ENCODE results near the gene PRELP. TPM values are rescaled to one million over a fixed set of nuclear protein-coding genes. Genes with fewer than 3 reads are reported as not detected.

The PRELP gene
- total RNA-seq, 1 experiment from 2014 or later, result 0.07 TPM

GRCh38 chr1:203486618-203487370 lies 11.2 kb downstream of the PRELP start:
- peaks cover 12% of the 10 kb centered on the region for H3K27me3 Mint-ChIP-seq (ENCODE audit: low read depth)
- H3K27me3 ChIP-seq (ENCODE audit: insufficient read depth, low read length), result no peaks in the 10 kb centered on the region
- no peak overlapping the region for H2BK20ac ChIP-seq (ENCODE audit: low read depth, low read length, poor library complexity, severe bottlenecking)
- no peak overlapping the region for H2BK15ac ChIP-seq (ENCODE audit: low read depth, low read length)
- H3K27ac Mint-ChIP-seq, result peak overlapping the region in 2 of 3 experiments; percentile 78 to 95; a peak in 3 of 7 replicates
- H2BK5ac ChIP-seq (ENCODE audit: insufficient read length, low read length), result no peak overlapping the region
- H3T11ph ChIP-seq (ENCODE audit: low read length), result no peak overlapping the region
- no peak overlapping the region for H2AFZ ChIP-seq (ENCODE audit: low read length)
- no peak overlapping the region for H3K27ac ChIP-seq (ENCODE audit: insufficient read length, low read depth, low read length)
- H3K23me2 ChIP-seq (ENCODE audit: insufficient read length, low read depth, low read length, poor library complexity, severe bottlenecking), result no peaks in the 10 kb centered on the region
- no peak overlapping the region for H3K4ac ChIP-seq (ENCODE audit: low read depth, low read length)
- no peak overlapping the region for H3K9ac ChIP-seq (ENCODE audit: extremely low read depth, insufficient read length, low read length)
- H4K20me1 ChIP-seq (ENCODE audit: control insufficient read depth, insufficient read depth, insufficient read length), result no peaks in the 10 kb centered on the region
- H3K36me3 Mint-ChIP-seq (ENCODE audit: insufficient read depth in 1 of 3, low read depth in 3 of 3), result no peaks in the 10 kb centered on the region
- H3K9me3 Mint-ChIP-seq, result no peaks in the 10 kb centered on the region
- no peak for TF ChIP-seq CTCF (conservative IDR thresholded peaks at IDR 0.05)
- no peak overlapping the region for H2AK5ac ChIP-seq (ENCODE audit: insufficient read length, low read length)
- no peaks in the 10 kb centered on the region for H3K79me1 ChIP-seq (ENCODE audit: insufficient read depth, low read depth, low read length, poor library complexity, severe bottlenecking)
- no peaks in the 10 kb centered on the region for H3K79me2 ChIP-seq (ENCODE audit: insufficient read depth, low read length)
- no peak overlapping the region for H2BK12ac ChIP-seq (ENCODE audit: insufficient read length, low read depth, low read length)
- no peak for DNase-seq
- no peak overlapping the region for H4K5ac ChIP-seq (ENCODE audit: insufficient read length, low read depth, low read length)
- peak overlapping the region; percentile 9 for H3K4me2 ChIP-seq (ENCODE audit: insufficient read depth, insufficient read length, low read length)
- H3K14ac ChIP-seq (ENCODE audit: insufficient read depth, low read length), result no peak overlapping the region
- peak overlapping the region; percentile 74 to 75; a peak in 4 of 5 replicates for H3K4me3 Mint-ChIP-seq
- H2BK120ac ChIP-seq (ENCODE audit: low read depth, low read length, poor library complexity, severe bottlenecking), result no peak overlapping the region
- H4K8ac ChIP-seq (replicated peaks; ENCODE audit: insufficient read length, low read depth, low read length), result no peak overlapping the region
- no peak overlapping the region for H3K56ac ChIP-seq (ENCODE audit: insufficient read length, low read depth, low read length)
- H3K18ac ChIP-seq (ENCODE audit: insufficient read length, low read depth, low read length), result peak overlapping the region; percentile 5
- no CpG with 5 or more reads among the region's 28 CpGs for WGBS (ENCODE audit: extremely low coverage, insufficient read length, low lambda C conversion rate)
- peaks cover 14 to 15% of the 10 kb centered on the region in 2 experiments for H3K4me1 Mint-ChIP-seq
- no peaks in the 10 kb centered on the region; the same call in 1 of the 2 replicates for H3K4me1 ChIP-seq (ENCODE audit: insufficient read depth, low read length)
- no peak overlapping the region for H3K23ac ChIP-seq (ENCODE audit: insufficient read length, low read depth, low read length)
- H3K9me3 ChIP-seq (ENCODE audit: control insufficient read depth, low read depth, low read length), result no peaks in the 10 kb centered on the region
- H4K91ac ChIP-seq (ENCODE audit: insufficient read length, low read depth, low read length), result no peak overlapping the region

All from H9 (cell line).